MCF 10A (cell line): ENCODE measurements around the gene PIK3CB. TPM values are rescaled to one million over a fixed set of nuclear protein-coding genes. Genes with fewer than 3 reads are reported as not detected.

Experiments used
- BruUV-seq: library from RNA; stranded (reverse); fragments of 400-500 nt; replicated peaks from 2 replicates; lab custom pipeline; 2021; lab: Mats Ljungman, UMichigan
- CTCF ChIA-PET: fragments of 300-600 bp; sonication (Branson Sonifier 250); formaldehyde crosslinking; extraction: SDS; loops from one replicate; lab custom pipeline; 2021; ENCODE audit warnings: antibody characterized with exemption, inconsistent platforms; lab: Yijun Ruan, JAX
- POLR2A ChIA-PET: fragments of 300-600, 350-650 bp; sonication (Branson Sonifier 250); formaldehyde crosslinking; extraction: SDS; loops from one replicate; lab custom pipeline; 2020; ENCODE audit warnings: antibody characterized with exemption, inconsistent platforms; lab: Yijun Ruan, JAX
- DNase-seq: peaks from one replicate; pipeline ENCODE4 v3.0.0-alpha.2; 2018; ENCODE audit not compliant: unreplicated experiment
- H3K27ac Mint-ChIP-seq: one replicate; pipeline ENCODE4 v1.8.0; 2022; ENCODE audit warnings: mild to moderate bottlenecking, low read depth, mixed read lengths; ENCODE audit not compliant: unreplicated experiment
- H3K27me3 Mint-ChIP-seq: one replicate; pipeline ENCODE4 v1.8.0; 2022; ENCODE audit warnings: mixed read lengths; ENCODE audit not compliant: insufficient read depth, unreplicated experiment
- H3K36me3 Mint-ChIP-seq: one replicate; pipeline ENCODE4 v1.8.0; 2022; ENCODE audit warnings: mild to moderate bottlenecking, moderate library complexity, mixed read lengths; ENCODE audit not compliant: insufficient read depth, unreplicated experiment
- H3K4me1 Mint-ChIP-seq: one replicate; pipeline ENCODE4 v1.8.0; 2022; ENCODE audit warnings: mixed read lengths; ENCODE audit not compliant: insufficient read depth, unreplicated experiment
- H3K4me3 Mint-ChIP-seq: one replicate; pipeline ENCODE4 v1.8.0; 2022; ENCODE audit warnings: mild to moderate bottlenecking, moderate library complexity, mixed read lengths; ENCODE audit not compliant: unreplicated experiment
- H3K9me3 Mint-ChIP-seq: one replicate; pipeline ENCODE4 v1.8.0; 2022; ENCODE audit warnings: mixed read lengths; ENCODE audit not compliant: unreplicated experiment
- CTCF ChIP-seq: fragments of 200-600 bp; IDR thresholded peaks from one replicate; pipeline ENCODE4 v1.8.0; 2022; ENCODE audit warnings: antibody characterized with exemption, mild to moderate bottlenecking; ENCODE audit not compliant: unreplicated experiment
- intact Hi-C: fragments of 100-400 bp; cut with micrococcal nuclease; formaldehyde crosslinking; loops from 2 replicates; pipeline ENCODE4 v1.14.1; 2022
- total RNA-seq: library from RNA; stranded (reverse); gene quantifications from 2 replicates; pipeline ENCODE4 v1.2.3, GENCODE V29; 2022

PIK3CB gene
- total RNA-seq, 1 experiment from 2014 or later: 21.1 TPM

DNA sequence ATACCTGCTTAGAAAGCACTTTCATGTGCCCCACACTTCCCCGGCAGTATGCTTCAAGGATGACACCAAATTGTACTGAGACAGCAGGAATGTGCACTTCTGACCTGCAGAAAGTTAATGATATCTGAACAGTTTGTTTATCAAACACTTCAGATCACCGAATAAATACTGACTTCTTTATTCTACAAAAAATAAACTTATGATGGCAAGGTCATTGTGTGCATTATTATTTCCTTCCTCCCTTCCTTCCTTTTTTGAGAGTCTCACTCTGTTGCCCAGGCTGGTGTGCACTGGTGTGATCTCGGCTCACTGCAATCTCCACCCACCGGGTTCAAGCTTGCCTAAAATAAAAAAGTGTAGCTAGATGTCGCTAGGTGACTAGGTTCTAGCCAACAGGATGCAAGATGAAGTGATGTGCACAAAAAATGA is 145.8 kb downstream of the PIK3CB start:
- ChIA-PET CTCF (interaction anchor here (0.7 to 4.3 kb wide), 6 partner anchors 90 to 636 kb away, joined by 3 to 30 read pairs (median 4); partner anchors contain the start of gene CEP70), POLR2A (interaction anchor here (0.8 kb wide), 1 partner anchor 10 kb away, joined by 3 read pairs; no protein-coding TSS in a partner anchor)
- BruUV-seq: no TSS peak
- Mint-ChIP-seq H3K27ac (no peak overlapping the region), H3K36me3 (peaks cover 37% of the 10 kb centered on the region), H3K4me1 (no peaks in the 10 kb centered on the region), H3K4me3 (no peak overlapping the region), H3K9me3 (no peaks in the 10 kb centered on the region), H3K27me3 (no peaks in the 10 kb centered on the region)
- no peak for DNase-seq
- intact Hi-C loops: no loop called here
- no peak for TF ChIP-seq CTCF

- CTCF ChIA-PET: interaction anchor here (0.5 to 4.3 kb wide), 5 partner anchors 21 to 229 kb away, joined by 3 to 30 read pairs (median 4); partner anchors contain the start of gene CEP70
- H3K9me3 Mint-ChIP-seq: no peaks in the 10 kb centered on the region
- H3K4me3 Mint-ChIP-seq: no peak overlapping the region
- H3K36me3 Mint-ChIP-seq: peaks cover 37% of the 10 kb centered on the region
- no peak for DNase-seq
- no peak for TF ChIP-seq CTCF
- intact Hi-C loops: no loop called here
- POLR2A ChIA-PET: interaction anchor here (0.9 to 1.0 kb wide), 2 partner anchors 8 to 93 kb away, joined by 3 to 4 read pairs; partner anchors contain the start of gene CEP70
- no TSS peak for BruUV-seq
- H3K27ac Mint-ChIP-seq: no peak overlapping the region
- no peaks in the 10 kb centered on the region for H3K27me3 Mint-ChIP-seq
- no peaks in the 10 kb centered on the region for H3K4me1 Mint-ChIP-seq
Measured at GRCh38 chr3:138687236-138687635, 147.5 kb downstream of the PIK3CB start.

GRCh38 chr3:138686771-138687221 is 147.9 kb downstream of the PIK3CB start:
- TF ChIP-seq CTCF: no peak
- intact Hi-C loops: no loop called here
- BruUV-seq: no TSS peak
- Mint-ChIP-seq H3K9me3 (no peaks in the 10 kb centered on the region), H3K36me3 (peaks cover 37% of the 10 kb centered on the region), H3K27me3 (no peaks in the 10 kb centered on the region), H3K4me3 (no peak overlapping the region), H3K27ac (no peak overlapping the region), H3K4me1 (no peaks in the 10 kb centered on the region)
- ChIA-PET CTCF (interaction anchor here (0.5 to 4.3 kb wide), 4 partner anchors 16 to 229 kb away, joined by 3 to 30 read pairs (median 5); partner anchors contain the start of gene CEP70), POLR2A (interaction anchor here (1.3 kb wide), 1 partner anchor 13 kb away, joined by 5 read pairs; no protein-coding TSS in a partner anchor)
- DNase-seq: peak; percentile 7

- no peaks in the 10 kb centered on the region for H3K9me3 Mint-ChIP-seq
- peaks cover 35% of the 10 kb centered on the region for H3K36me3 Mint-ChIP-seq
- intact Hi-C loops: no loop called here
- H3K27ac Mint-ChIP-seq: no peak overlapping the region
- POLR2A ChIA-PET: interaction anchor here (0.5 kb wide), 1 partner anchor 380 kb away, joined by 4 read pairs; no protein-coding TSS in a partner anchor
- no peak for DNase-seq
- CTCF ChIA-PET: interaction anchor here (1.0 kb wide), 1 partner anchor 89 kb away, joined by 3 read pairs; no protein-coding TSS in a partner anchor
- no peaks in the 10 kb centered on the region for H3K27me3 Mint-ChIP-seq
- H3K4me1 Mint-ChIP-seq: no peaks in the 10 kb centered on the region
- no peak for TF ChIP-seq CTCF
- no peak overlapping the region for H3K4me3 Mint-ChIP-seq
- BruUV-seq: no TSS peak
Measured at GRCh38 chr3:138684396-138684795, 150.3 kb downstream of the PIK3CB start.
